HepG2 (cell line): ENCODE measurements around the gene EPS8L1. TPM values are rescaled to one million over a fixed set of nuclear protein-coding genes. Genes with fewer than 3 reads are reported as not detected.
A peak's percentile ranks its signal among the peaks of the same experiment; 100 is the strongest.

Source experiments
- ATAC-seq: fragments of 200-7000 bp; cut with Tn5 transposase; 3 replicates; pipeline ENCODE4 v1.9.1; 2020; ENCODE audit warnings: mild to moderate bottlenecking, moderate library complexity
- BruUV-seq: library from RNA; stranded (reverse); fragments of 400-500 nt; replicated peaks from 2 replicates; lab custom pipeline; 2021; lab: Mats Ljungman, UMichigan
- CTCF ChIA-PET: fragments of 300-600 bp; formaldehyde crosslinking; extraction: SDS; loops from one replicate; lab custom pipeline; 2021; ENCODE audit warnings: low total read pairs, inconsistent platforms, low intra/inter-chr PET ratio; lab: Yijun Ruan, JAX
- POLR2A ChIA-PET: fragments of 350-600 bp; sonication (Branson Sonifier 250); formaldehyde crosslinking; loops from one replicate; lab custom pipeline; 2020; ENCODE audit warnings: antibody characterized with exemption, inconsistent platforms; lab: Yijun Ruan, JAX
- DNase-seq: peaks from one replicate; pipeline ENCODE4 v3.0.0-alpha.2; 2015; ENCODE audit warnings: low spot score
- FAIRE-seq: peaks from 3 replicates; lab custom pipeline; 2011; peaks lifted over from hg19 to GRCh38; lab: Jason Lieb, UNC
- H2AFZ ChIP-seq: one replicate; pipeline ENCODE4 v1.6.1; 2011; ENCODE audit warnings: low read length, inconsistent platforms
- H3K27ac ChIP-seq: fragments of 300-600 bp; 3 replicates; pipeline ENCODE4 v1.8.0; 2011; ENCODE audit warnings: mixed run types, mild to moderate bottlenecking, mixed read lengths, low read length, inconsistent platforms; ENCODE audit not compliant: insufficient read depth; ENCODE audit errors: extremely low read length
- H3K27me3 ChIP-seq, 2 experiments: fragments of 200-600 bp in 1 of 2; 2 replicates in 1 of 2; 3 replicates in 1 of 2; pipeline versions ENCODE4 v1.6.0 to v1.8.0; 2011; ENCODE audit warnings: low read length in 2 of 2, mild to moderate bottlenecking in 2 of 2, moderate library complexity in 2 of 2, inconsistent platforms in 1 of 2; ENCODE audit not compliant: insufficient read depth in 2 of 2, control insufficient read depth in 1 of 2
- H3K36me3 ChIP-seq, 2 experiments: fragments of 200-600 bp in 1 of 2; replicated peaks in 1 of 2; 2 replicates in 1 of 2; 3 replicates in 1 of 2; pipeline versions ENCODE4 v1.5.1 to v1.8.0; 2011; ENCODE audit warnings: low read length in 2 of 2, inconsistent platforms in 1 of 2; ENCODE audit not compliant: insufficient read depth in 2 of 2, control insufficient read depth in 1 of 2
- H3K4me1 ChIP-seq: 2 replicates; pipeline ENCODE4 v1.5.1; 2012; ENCODE audit warnings: low read length, inconsistent platforms; ENCODE audit not compliant: insufficient read depth
- H3K4me2 ChIP-seq: 2 replicates; pipeline ENCODE4 v1.6.0; 2011; ENCODE audit warnings: low read depth, low read length, inconsistent platforms
- H3K4me3 ChIP-seq, 3 experiments: fragments of 200-600 bp in 1 of 3; sonication (generic), shearing (Covaris generic) in 1 of 3; replicated peaks in 1 of 3; 2 replicates each; pipeline ENCODE4 v1.5.1; 2011 to 2016; ENCODE audit warnings: low read length in 3 of 3, inconsistent platforms in 2 of 3, low read depth in 2 of 3, mild to moderate bottlenecking in 2 of 3, control low read depth in 1 of 3, mixed read lengths in 1 of 3; ENCODE audit not compliant: insufficient read depth in 1 of 3
- H3K79me2 ChIP-seq: one replicate; pipeline ENCODE4 v1.6.1; 2011; ENCODE audit warnings: low read length, inconsistent platforms; ENCODE audit not compliant: insufficient read depth
- H3K9ac ChIP-seq: 2 replicates; pipeline ENCODE4 v1.6.0; 2011; ENCODE audit warnings: mild to moderate bottlenecking, low read depth, low read length, inconsistent platforms; ENCODE audit not compliant: insufficient read depth
- H3K9me3 ChIP-seq: 2 replicates; pipeline ENCODE4 v1.5.1; 2012; ENCODE audit warnings: mild to moderate bottlenecking, low read length
- H4K20me1 ChIP-seq: 2 replicates; pipeline ENCODE4 v1.6.0; 2011; ENCODE audit warnings: inconsistent platforms, mild to moderate bottlenecking, low read length, moderate library complexity; ENCODE audit not compliant: insufficient read depth
- CEBPB ChIP-seq: IDR thresholded peaks from 2 replicates; pipeline ENCODE4 v1.6.1; 2011; ENCODE audit warnings: low read depth, low read length, improper control_type of control experiment, borderline replicate concordance
- PTBP1 ChIP-seq: fragments of 200-400 bp; formaldehyde crosslinking; IDR thresholded peaks from 2 replicates; pipeline ENCODE4 v1.6.1; 2018; ENCODE audit warnings: low read length, low read depth; ENCODE audit not compliant: poor library complexity, severe bottlenecking
- SRF ChIP-seq: IDR thresholded peaks from 2 replicates; pipeline ENCODE4 v1.6.1; 2011; ENCODE audit warnings: mild to moderate bottlenecking, low read depth, low read length, moderate library complexity
- THAP11 ChIP-seq: IDR thresholded peaks from 2 replicates; pipeline ENCODE4 v1.6.1; 2016; ENCODE audit warnings: missing biosample characterization, missing genetic modification reagents
- ZNF143 ChIP-seq: sonication (generic); formaldehyde crosslinking; IDR thresholded peaks from 2 replicates; pipeline ENCODE4 v1.4.0; 2020; ENCODE audit warnings: missing genetic modification reagents
- ZNF510 ChIP-seq: sonication (generic); formaldehyde crosslinking; IDR thresholded peaks from 2 replicates; pipeline ENCODE4 v1.4.0; 2020; ENCODE audit warnings: low read depth, mild to moderate bottlenecking, missing genetic modification reagents
- ZNF543 ChIP-seq: sonication (generic); formaldehyde crosslinking; IDR thresholded peaks from 2 replicates; pipeline ENCODE4 v1.4.0; 2020; ENCODE audit warnings: mild to moderate bottlenecking, missing genetic modification reagents
- ZNF644 ChIP-seq: IDR thresholded peaks from 2 replicates; pipeline ENCODE4 v1.6.1; 2016; ENCODE audit warnings: low read depth
- WGBS: methylation state at CpG from one replicate; pipeline ENCODE4 v1.1.6; 2017; ENCODE audit warnings: low lambda C conversion rate; 5-methylcytosine and 5-hydroxymethylcytosine counted together
- in situ Hi-C: cut with HindIII; loops from 2 replicates; pipeline ENCODE4 v1.10.0; 2017; ENCODE audit warnings: low pct_unique_long_range_greater_than_20kb; ENCODE audit not compliant: extremely low pct_ligation_motif_present
- intact Hi-C: fragments of 100-400 bp; cut with micrococcal nuclease; formaldehyde crosslinking; loops from one replicate; pipeline ENCODE4 v1.10.0; 2022; ENCODE audit not compliant: unreplicated experiment
- polyA plus RNA-seq, 8 experiments: library from polyadenylated mRNA; depleted of rRNA in 3 of 8; stranded (reverse) in 7 of 8; unstranded in 1 of 8; fragments of >200 nt; fragmentation: Illumina TruSeq in 4 of 8; extraction: Trizol in 4 of 8; gene quantifications; 2 replicates each; pipeline versions ENCODE4 v1.2.1 to v1.2.3, GENCODE V29; 2011 to 2016; ENCODE audit warnings: low read depth in 4 of 8, missing spikeins in 1 of 8, mixed read lengths in 1 of 8; ENCODE audit not compliant: insufficient read depth in 1 of 8
- total RNA-seq, 5 experiments: library from RNA; depleted of rRNA; stranded (reverse); fragments of >200 nt; fragmentation: Illumina TruSeq; extraction: Trizol; gene quantifications; 2 replicates each; pipeline ENCODE4 v1.2.3, GENCODE V29; 2016; ENCODE audit warnings: low read depth in 1 of 5
- TF ChIP-seq, protein P1 (sequence below): sonication (generic); formaldehyde crosslinking; IDR thresholded peaks from 2 replicates; pipeline ENCODE4 v1.8.0; 2022; ENCODE audit warnings: mild to moderate bottlenecking, missing genetic modification reagents, borderline replicate concordance
- TF ChIP-seq, protein P2 (sequence below): sonication (generic); formaldehyde crosslinking; IDR thresholded peaks from 2 replicates; pipeline ENCODE4 v1.4.0; 2020; ENCODE audit warnings: mild to moderate bottlenecking, missing genetic modification reagents

Gene EPS8L1
- total and polyA plus RNA-seq, 2 of the 13 experiments (the other 11 are each of a cell fraction or from before 2014, with no cell fraction given), result 3.0 to 6.3 TPM

DNA sequence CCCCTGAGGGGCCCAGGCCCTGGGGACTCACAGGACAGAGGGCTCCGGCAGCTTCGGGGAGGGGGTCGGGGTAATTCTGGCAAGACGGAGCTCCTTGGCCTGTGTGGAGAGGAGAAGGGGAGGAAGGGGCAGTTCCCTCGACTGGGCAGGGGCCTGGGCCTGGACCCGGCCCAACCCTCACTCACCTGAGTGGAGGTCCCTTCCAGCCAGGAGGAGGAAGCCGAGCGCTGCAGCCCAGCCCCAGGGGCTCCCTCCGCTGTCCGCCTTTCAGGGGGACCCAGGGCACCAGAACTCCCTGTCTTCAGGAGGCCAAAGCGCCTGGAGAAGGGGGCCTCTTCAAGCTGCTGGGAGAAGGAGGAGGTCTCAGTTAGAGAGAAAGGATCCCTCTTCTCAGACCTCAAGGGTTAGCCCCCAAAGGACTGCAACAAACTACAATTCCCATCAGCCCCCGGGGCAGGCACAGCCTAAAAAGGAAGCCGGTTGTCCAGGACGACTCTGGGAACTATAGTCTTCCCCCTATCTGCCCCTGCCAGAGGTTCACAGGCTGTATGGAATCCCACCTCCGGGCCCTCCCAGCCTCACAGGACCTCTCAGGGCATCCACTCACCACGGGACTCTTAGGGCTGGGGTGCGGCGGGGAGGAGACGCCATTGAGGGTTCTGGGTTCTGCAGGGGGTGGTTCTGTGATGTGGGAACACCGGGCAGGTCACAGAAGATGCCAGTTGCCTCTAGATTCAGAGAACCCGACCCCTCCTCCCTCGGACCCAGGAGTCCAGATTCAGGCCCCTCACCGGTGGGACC, 19.8 kb downstream of the EPS8L1 start:
- BruUV-seq, result no TSS peak
- Histone ChIP-seq H3K9ac (no peak overlapping the region), H3K27me3 (no peaks in the 10 kb centered on the region), H3K36me3 (peaks cover 3 to 15% of the 10 kb centered on the region in 2 experiments; a peak in 4 of 5 replicates), H3K9me3 (no peaks in the 10 kb centered on the region), H4K20me1 (0 out of 2 replicates have a peak, but pooled peaks cover 2% of the 10 kb centered on the region), H3K4me3 (no peak overlapping the region), H3K4me1 (peaks cover 14% of the 10 kb centered on the region), H2AFZ (no peak overlapping the region), H3K27ac (no peak overlapping the region), H3K4me2 (no peak overlapping the region), H3K79me2 (no peaks in the 10 kb centered on the region)
- ChIA-PET POLR2A (no interaction called here), CTCF (no interaction called here)
- WGBS, result 100% methylated on average over 4 of the region's 23 CpGs
- ATAC-seq (no peak), DNase-seq (no peak), FAIRE-seq (no peak)
- TF ChIP-seq ZNF644 (CRISPR knock-in tag) (no peak), PTBP1 (no peak), THAP11 (CRISPR knock-in tag) (0 out of 2 replicates have a peak, but pooled peaks have one; percentile 42), ZNF543 (CRISPR knock-in tag) (no peak), SRF (peak; percentile 44; the same call in 1 of the 2 replicates), CEBPB (no peak), ZNF143 (CRISPR knock-in tag) (peak; percentile 61), ZNF510 (CRISPR knock-in tag) (no peak)
- TF ChIP-seq, protein P1, sequence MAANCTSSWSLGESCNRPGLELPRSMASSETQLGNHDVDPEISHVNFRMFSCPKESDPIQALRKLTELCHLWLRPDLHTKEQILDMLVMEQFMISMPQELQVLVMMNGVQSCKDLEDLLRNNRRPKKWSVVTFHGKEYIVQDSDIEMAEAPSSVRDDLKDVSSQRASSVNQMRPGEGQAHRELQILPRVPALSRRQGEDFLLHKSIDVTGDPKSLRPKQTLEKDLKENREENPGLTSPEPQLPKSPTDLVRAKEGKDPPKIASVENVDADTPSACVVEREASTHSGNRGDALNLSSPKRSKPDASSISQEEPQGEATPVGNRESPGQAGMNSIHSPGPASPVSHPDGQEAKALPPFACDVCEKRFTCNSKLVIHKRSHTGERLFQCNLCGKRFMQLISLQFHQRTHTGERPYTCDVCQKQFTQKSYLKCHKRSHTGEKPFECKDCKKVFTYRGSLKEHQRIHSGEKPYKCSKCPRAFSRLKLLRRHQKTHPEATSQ (CRISPR knock-in tag), result no peak
- TF ChIP-seq, protein P2, sequence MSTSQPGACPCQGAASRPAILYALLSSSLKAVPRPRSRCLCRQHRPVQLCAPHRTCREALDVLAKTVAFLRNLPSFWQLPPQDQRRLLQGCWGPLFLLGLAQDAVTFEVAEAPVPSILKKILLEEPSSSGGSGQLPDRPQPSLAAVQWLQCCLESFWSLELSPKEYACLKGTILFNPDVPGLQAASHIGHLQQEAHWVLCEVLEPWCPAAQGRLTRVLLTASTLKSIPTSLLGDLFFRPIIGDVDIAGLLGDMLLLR (CRISPR knock-in tag), result no peak
- in situ Hi-C loops, result no loop called here
- intact Hi-C loops, result no loop called here
